Measurements from ENCODE around the gene NUP153.

NUP153 gene

GRCh38 chr6:17574866-17575560 lies 131.7 kb downstream of the NUP153 start:
- Histone ChIP-seq H3K4me1 (ENCODE audit: control insufficient read depth in 2 of 2, insufficient read depth in 2 of 2, low read length in 2 of 2) (no peaks in the 10 kb centered on the region), H3K36me3 (ENCODE audit: control insufficient read depth in 2 of 2, insufficient read depth in 2 of 2, low read length in 2 of 2) (no peaks in the 10 kb centered on the region), H3K27ac (ENCODE audit: low read depth in 2 of 2, low read length in 2 of 2) (no peak overlapping the region), H3K27me3 (ENCODE audit: control insufficient read depth in 2 of 2, insufficient read depth in 2 of 2, low read length in 2 of 2) (peaks cover 0 to 2% of the 10 kb centered on the region in 2 donors), H3K9me3 (ENCODE audit: control insufficient read depth in 2 of 2, low read length in 2 of 2) (peaks cover 6 to 10% of the 10 kb centered on the region in 2 donors), H3K4me3 (ENCODE audit: low read length in 2 of 2) (no peak overlapping the region), H3K9ac (ENCODE audit: low read depth in 1 of 2, low read length in 2 of 2) (no peak overlapping the region)

- Histone ChIP-seq H3K9me3 (ENCODE audit: control insufficient read depth in 2 of 2, low read length in 2 of 2) (peaks cover 0 to 2% of the 10 kb centered on the region in 2 donors), H3K9ac (ENCODE audit: low read depth in 1 of 2, low read length in 2 of 2) (no peak overlapping the region), H3K27me3 (ENCODE audit: control insufficient read depth in 2 of 2, insufficient read depth in 2 of 2, low read length in 2 of 2) (no peaks in the 10 kb centered on the region), H3K27ac (ENCODE audit: low read depth in 2 of 2, low read length in 2 of 2) (no peak overlapping the region), H3K4me3 (ENCODE audit: low read length in 2 of 2) (no peak overlapping the region), H3K36me3 (ENCODE audit: control insufficient read depth in 2 of 2, insufficient read depth in 2 of 2, low read length in 2 of 2) (no peaks in the 10 kb centered on the region), H3K4me1 (ENCODE audit: control insufficient read depth in 2 of 2, insufficient read depth in 2 of 2, low read length in 2 of 2) (no peaks in the 10 kb centered on the region)
Observed at GRCh38 chr6:17565399-17565798, 141.3 kb downstream of the NUP153 start.
